Neural cell (in vitro differentiated cells): ENCODE results near the gene QPRT. TPM values are rescaled to one million over a fixed set of nuclear protein-coding genes. Genes with fewer than 3 reads are reported as not detected.

Experiments used
- H2AFZ ChIP-seq: fragments of 200-600, 300-800 bp; sonication (generic), shearing (Covaris generic); 2 replicates; pipeline ENCODE4 v1.6.0; 2014; ENCODE audit warnings: low read depth, mild to moderate bottlenecking, antibody characterized with exemption, low read length, moderate library complexity
- H3F3A ChIP-seq: fragments of 200-600 bp; shearing (Covaris generic); 2 replicates; pipeline ENCODE4 v1.6.1; 2016; ENCODE audit warnings: mild to moderate bottlenecking, moderate library complexity, mixed read lengths, antibody characterized with exemption, low read length; ENCODE audit not compliant: insufficient read depth, poor library complexity, severe bottlenecking
- H3K27ac ChIP-seq: fragments of 200-600, 300-800 bp; sonication (generic), shearing (Covaris generic); 2 replicates; pipeline ENCODE4 v1.5.1; 2014; ENCODE audit warnings: mild to moderate bottlenecking, low read length, moderate library complexity
- H3K27me3 ChIP-seq: fragments of 300-800, 200-600 bp; sonication (generic), shearing (Covaris generic); 2 replicates; pipeline ENCODE4 v1.6.0; 2014; ENCODE audit warnings: mild to moderate bottlenecking, low read depth, low read length, moderate library complexity; ENCODE audit not compliant: insufficient read depth
- H3K36me3 ChIP-seq: fragments of 300-800, 200-600 bp; sonication (generic), shearing (Covaris generic); 2 replicates; pipeline ENCODE4 v1.5.1; 2014; ENCODE audit warnings: mild to moderate bottlenecking, antibody characterized with exemption, low read length, moderate library complexity; ENCODE audit not compliant: insufficient read depth
- H3K4me2 ChIP-seq: fragments of 300-800, 200-600 bp; sonication (generic), shearing (Covaris generic); 2 replicates; pipeline ENCODE4 v1.6.0; 2014; ENCODE audit warnings: mild to moderate bottlenecking, low read length
- H3K4me3 ChIP-seq: fragments of 300-800, 200-600 bp; sonication (generic), shearing (Covaris generic); 2 replicates; pipeline ENCODE4 v1.5.1; 2014; ENCODE audit warnings: mild to moderate bottlenecking, low read length, moderate library complexity
- H3K79me2 ChIP-seq: fragments of 200-600 bp; shearing (Covaris generic); replicated peaks from 2 replicates; pipeline ENCODE4 v1.6.0; 2014; ENCODE audit warnings: mild to moderate bottlenecking, low read length, moderate library complexity; ENCODE audit not compliant: insufficient read depth
- H3K9ac ChIP-seq: fragments of 300-800, 200-600 bp; sonication (generic), shearing (Covaris generic); 2 replicates; pipeline ENCODE4 v1.6.1; 2016; ENCODE audit warnings: mild to moderate bottlenecking, low read length, mixed read lengths
- H3K9me2 ChIP-seq: fragments of 200-600 bp; shearing (Covaris generic); 2 replicates; pipeline ENCODE4 v1.6.1; 2016; ENCODE audit warnings: mild to moderate bottlenecking, low read length, mixed read lengths; ENCODE audit not compliant: insufficient read depth
- H3K9me3 ChIP-seq: fragments of 200-600, 300-800 bp; sonication (generic), shearing (Covaris generic); 2 replicates; pipeline ENCODE4 v1.6.1; 2016; ENCODE audit warnings: mild to moderate bottlenecking, mixed run types, low read length, moderate library complexity, mixed read lengths
- H4K20me1 ChIP-seq: fragments of 200-600 bp; shearing (Covaris generic); 2 replicates; pipeline ENCODE4 v1.6.1; 2016; ENCODE audit warnings: mild to moderate bottlenecking, mixed run types; ENCODE audit not compliant: insufficient read depth
- EP300 ChIP-seq: fragments of 450-650 bp; conservative IDR thresholded peaks from 2 replicates; pipeline ENCODE4 v1.6.1; 2014; ENCODE audit warnings: antibody characterized with exemption, mild to moderate bottlenecking, moderate library complexity; ENCODE audit not compliant: poor library complexity, severe bottlenecking
- EZH2 ChIP-seq: fragments of 200-600, 300-800 bp; shearing (Covaris generic), sonication (generic); IDR thresholded peaks from 2 replicates; pipeline ENCODE4 v1.6.1; 2014; ENCODE audit warnings: antibody characterized with exemption, low read length, borderline replicate concordance, mild to moderate bottlenecking; ENCODE audit not compliant: insufficient read depth, poor library complexity, severe bottlenecking
- MXI1 ChIP-seq: fragments of 450-650 bp; conservative IDR thresholded peaks from 2 replicates; pipeline ENCODE4 v1.6.1; 2014; ENCODE audit warnings: antibody characterized with exemption, mild to moderate bottlenecking; ENCODE audit not compliant: poor library complexity, severe bottlenecking
- POLR2AphosphoS5 ChIP-seq: IDR thresholded peaks from 2 replicates; pipeline ENCODE4 v1.6.1; 2012
- RAD21 ChIP-seq: fragments of 450-650 bp; conservative IDR thresholded peaks from 2 replicates; pipeline ENCODE4 v1.6.1; 2014; ENCODE audit warnings: antibody characterized with exemption, mild to moderate bottlenecking, moderate library complexity
- SMC3 ChIP-seq: fragments of 450-650 bp; conservative IDR thresholded peaks from 2 replicates; pipeline ENCODE4 v1.6.1; 2014; ENCODE audit warnings: antibody characterized with exemption, mild to moderate bottlenecking, moderate library complexity; ENCODE audit not compliant: poor library complexity
- TAF1 ChIP-seq: IDR thresholded peaks from 2 replicates; pipeline ENCODE4 v1.6.1; 2012; ENCODE audit warnings: low read depth
- polyA plus RNA-seq: library from polyadenylated mRNA; depleted of rRNA; stranded (reverse); fragments of >200 nt; gene quantifications from 2 replicates; pipeline ENCODE4 v1.2.3, GENCODE V29; 2014
- TF ChIP-seq, protein P1 (sequence below): fragments of 450-650 bp; IDR thresholded peaks from 2 replicates; pipeline ENCODE4 v1.5.1; 2014; ENCODE audit warnings: antibody characterized with exemption, mild to moderate bottlenecking, moderate library complexity; ENCODE audit not compliant: poor library complexity, severe bottlenecking
- TF ChIP-seq, protein P2 (sequence below): IDR thresholded peaks from 2 replicates; pipeline ENCODE4 v1.6.1; 2012; ENCODE audit warnings: borderline replicate concordance

The QPRT gene
- polyA plus RNA-seq, 1 donor from 2014 or later, result 2.7 TPM

DNA sequence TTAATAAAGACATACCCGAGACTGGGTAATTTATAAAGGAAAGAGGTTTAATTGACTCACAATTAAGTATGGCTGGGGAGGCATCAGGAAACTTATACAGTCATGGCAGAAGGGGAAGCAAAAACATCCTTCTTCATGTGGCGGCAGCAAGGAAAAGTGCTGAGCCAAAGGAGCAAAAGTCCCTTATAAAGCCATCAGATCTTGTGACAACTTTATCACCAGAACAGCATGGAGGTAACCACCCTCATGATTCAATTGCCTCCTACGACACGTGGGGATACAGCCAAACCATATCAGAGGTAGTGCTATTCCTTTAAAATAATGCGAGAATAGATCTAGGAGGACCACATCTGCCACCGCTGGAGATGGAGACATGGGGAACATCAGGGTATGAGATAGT, 57.8 kb downstream of the QPRT start:
- H3K4me2 ChIP-seq, result no peak overlapping the region
- H3K9me3 ChIP-seq, result no peaks in the 10 kb centered on the region
- H3K4me3 ChIP-seq, result no peak overlapping the region
- H4K20me1 ChIP-seq, result no peaks in the 10 kb centered on the region
- no peak overlapping the region for H3K27ac ChIP-seq
- TF ChIP-seq SMC3 (no peak), RAD21 (no peak), TAF1 (no peak), EP300 (no peak), MXI1 (no peak), EZH2 (no peak), POLR2AphosphoS5 (no peak)
- TF ChIP-seq, protein P1, sequence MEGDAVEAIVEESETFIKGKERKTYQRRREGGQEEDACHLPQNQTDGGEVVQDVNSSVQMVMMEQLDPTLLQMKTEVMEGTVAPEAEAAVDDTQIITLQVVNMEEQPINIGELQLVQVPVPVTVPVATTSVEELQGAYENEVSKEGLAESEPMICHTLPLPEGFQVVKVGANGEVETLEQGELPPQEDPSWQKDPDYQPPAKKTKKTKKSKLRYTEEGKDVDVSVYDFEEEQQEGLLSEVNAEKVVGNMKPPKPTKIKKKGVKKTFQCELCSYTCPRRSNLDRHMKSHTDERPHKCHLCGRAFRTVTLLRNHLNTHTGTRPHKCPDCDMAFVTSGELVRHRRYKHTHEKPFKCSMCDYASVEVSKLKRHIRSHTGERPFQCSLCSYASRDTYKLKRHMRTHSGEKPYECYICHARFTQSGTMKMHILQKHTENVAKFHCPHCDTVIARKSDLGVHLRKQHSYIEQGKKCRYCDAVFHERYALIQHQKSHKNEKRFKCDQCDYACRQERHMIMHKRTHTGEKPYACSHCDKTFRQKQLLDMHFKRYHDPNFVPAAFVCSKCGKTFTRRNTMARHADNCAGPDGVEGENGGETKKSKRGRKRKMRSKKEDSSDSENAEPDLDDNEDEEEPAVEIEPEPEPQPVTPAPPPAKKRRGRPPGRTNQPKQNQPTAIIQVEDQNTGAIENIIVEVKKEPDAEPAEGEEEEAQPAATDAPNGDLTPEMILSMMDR, result no peak
- TF ChIP-seq, protein P2, sequence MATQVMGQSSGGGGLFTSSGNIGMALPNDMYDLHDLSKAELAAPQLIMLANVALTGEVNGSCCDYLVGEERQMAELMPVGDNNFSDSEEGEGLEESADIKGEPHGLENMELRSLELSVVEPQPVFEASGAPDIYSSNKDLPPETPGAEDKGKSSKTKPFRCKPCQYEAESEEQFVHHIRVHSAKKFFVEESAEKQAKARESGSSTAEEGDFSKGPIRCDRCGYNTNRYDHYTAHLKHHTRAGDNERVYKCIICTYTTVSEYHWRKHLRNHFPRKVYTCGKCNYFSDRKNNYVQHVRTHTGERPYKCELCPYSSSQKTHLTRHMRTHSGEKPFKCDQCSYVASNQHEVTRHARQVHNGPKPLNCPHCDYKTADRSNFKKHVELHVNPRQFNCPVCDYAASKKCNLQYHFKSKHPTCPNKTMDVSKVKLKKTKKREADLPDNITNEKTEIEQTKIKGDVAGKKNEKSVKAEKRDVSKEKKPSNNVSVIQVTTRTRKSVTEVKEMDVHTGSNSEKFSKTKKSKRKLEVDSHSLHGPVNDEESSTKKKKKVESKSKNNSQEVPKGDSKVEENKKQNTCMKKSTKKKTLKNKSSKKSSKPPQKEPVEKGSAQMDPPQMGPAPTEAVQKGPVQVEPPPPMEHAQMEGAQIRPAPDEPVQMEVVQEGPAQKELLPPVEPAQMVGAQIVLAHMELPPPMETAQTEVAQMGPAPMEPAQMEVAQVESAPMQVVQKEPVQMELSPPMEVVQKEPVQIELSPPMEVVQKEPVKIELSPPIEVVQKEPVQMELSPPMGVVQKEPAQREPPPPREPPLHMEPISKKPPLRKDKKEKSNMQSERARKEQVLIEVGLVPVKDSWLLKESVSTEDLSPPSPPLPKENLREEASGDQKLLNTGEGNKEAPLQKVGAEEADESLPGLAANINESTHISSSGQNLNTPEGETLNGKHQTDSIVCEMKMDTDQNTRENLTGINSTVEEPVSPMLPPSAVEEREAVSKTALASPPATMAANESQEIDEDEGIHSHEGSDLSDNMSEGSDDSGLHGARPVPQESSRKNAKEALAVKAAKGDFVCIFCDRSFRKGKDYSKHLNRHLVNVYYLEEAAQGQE, result no peak
- H3F3A ChIP-seq, result no peaks in the 10 kb centered on the region
- H3K9ac ChIP-seq, result no peak overlapping the region
- no peaks in the 10 kb centered on the region for H3K9me2 ChIP-seq
- H3K36me3 ChIP-seq, result no peaks in the 10 kb centered on the region
- H3K79me2 ChIP-seq, result no peaks in the 10 kb centered on the region
- no peaks in the 10 kb centered on the region for H3K27me3 ChIP-seq
- no peak overlapping the region for H2AFZ ChIP-seq

DNA sequence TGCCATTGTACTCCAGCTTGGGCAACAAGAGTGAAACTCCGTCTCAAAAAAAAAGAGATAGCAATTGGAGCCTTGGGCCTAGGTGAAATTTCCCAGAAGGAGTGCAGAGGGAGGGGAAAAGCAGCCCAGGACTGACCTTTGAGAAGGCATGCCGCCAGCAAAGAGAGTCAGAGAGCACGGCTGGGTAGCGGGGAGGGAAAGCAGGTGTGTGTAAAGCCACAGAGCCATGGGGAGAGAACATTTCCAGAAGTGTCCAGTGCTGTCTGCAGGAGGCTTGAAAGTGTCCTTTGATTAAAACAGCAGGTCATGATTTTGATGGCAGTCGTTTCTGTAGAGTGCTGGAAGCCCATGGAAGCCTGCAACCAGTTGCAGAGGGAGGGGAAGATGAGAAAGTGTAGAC, 58.7 kb downstream of the QPRT start:
- Histone ChIP-seq H3K27ac (no peak overlapping the region), H3K79me2 (no peaks in the 10 kb centered on the region), H3K9me3 (no peaks in the 10 kb centered on the region), H3K27me3 (no peaks in the 10 kb centered on the region), H4K20me1 (no peaks in the 10 kb centered on the region), H3K9me2 (no peaks in the 10 kb centered on the region), H3K36me3 (no peaks in the 10 kb centered on the region), H3K4me2 (no peak overlapping the region), H2AFZ (no peak overlapping the region), H3K9ac (no peak overlapping the region), H3K4me3 (no peak overlapping the region), H3F3A (no peaks in the 10 kb centered on the region)
- no peak for TF ChIP-seq SMC3
- TF ChIP-seq, protein P2, result no peak
- no peak for TF ChIP-seq POLR2AphosphoS5
- no peak for TF ChIP-seq MXI1
- TF ChIP-seq, protein P1, result no peak
- TF ChIP-seq RAD21, result no peak
